HG02870 (cell line): ENCODE results near the gene LAPTM5.

Experiments
- ATAC-seq: cut with Tn5 transposase; IDR thresholded peaks from one replicate; pipeline ENCODE4 v1.9.1; 2021; ENCODE audit warnings: mild to moderate bottlenecking, moderate library complexity; ENCODE audit not compliant: unreplicated experiment

LAPTM5 gene

DNA sequence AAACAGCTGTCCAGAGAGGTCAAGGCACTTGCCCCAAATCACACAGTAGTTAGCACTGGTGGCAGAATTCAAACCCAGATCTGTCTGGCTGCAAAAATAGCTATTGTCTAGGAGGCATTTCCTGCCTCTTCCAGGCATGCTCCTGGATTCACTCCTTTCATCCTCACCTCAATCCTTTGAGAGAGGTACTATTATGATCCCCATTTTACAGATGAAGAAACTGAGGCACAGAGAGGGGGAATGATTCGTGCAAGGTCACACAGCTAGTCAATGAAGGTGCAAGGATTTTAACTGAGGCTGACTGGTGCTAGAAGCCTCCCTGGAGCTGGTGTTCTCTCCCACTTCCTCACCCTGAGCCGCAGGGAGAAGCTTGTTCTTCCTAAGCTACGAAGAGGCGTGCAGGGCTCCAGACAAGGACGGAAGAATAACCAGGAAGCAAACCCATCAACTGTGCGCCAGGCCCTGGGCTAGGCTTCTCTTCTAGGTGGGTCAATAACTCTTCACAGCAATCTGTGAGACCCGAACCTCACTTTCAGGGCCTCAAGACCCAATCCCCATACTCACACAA lies 631 bp upstream of the LAPTM5 start:
- ATAC-seq = no peak

DNA sequence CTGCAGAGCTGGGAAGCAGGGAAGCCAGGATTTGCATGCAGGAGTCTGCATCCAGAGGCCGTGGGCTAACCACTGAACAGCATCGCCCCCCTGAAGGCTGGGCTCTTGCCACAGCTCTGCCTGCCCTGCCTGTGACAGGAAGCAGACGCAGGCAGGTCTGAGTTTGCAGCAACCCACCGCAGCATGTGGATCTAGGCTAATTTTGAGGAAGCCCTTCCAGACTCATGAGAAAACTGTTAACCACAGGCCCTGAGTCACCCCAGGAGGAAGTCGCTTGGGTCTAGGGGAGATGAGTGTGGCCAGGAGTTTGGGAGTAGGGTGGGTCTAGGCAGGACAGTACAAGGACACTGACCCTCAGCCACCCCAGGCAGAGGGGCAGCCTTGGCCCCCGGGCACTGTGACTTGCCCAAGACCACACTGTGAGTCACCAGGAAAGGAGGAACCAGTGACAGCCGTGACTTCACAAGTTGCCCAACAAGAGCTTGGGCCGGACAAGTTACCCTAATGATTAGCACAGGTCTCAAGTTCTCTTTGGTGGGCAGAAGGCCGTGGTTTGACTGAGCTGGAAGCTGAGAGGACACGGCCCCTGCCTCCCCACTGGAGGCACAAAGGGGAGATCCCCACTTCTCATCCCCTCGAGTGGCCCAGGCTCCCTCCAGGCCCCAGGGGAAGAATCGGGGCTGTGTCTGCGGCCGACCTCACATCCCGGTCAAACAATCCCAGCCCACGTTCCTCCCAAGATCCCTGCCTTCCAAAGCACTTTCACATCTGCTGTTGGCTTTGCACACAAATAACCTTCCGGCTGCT lies 826 bp downstream of the LAPTM5 start:
- no peak for ATAC-seq

DNA sequence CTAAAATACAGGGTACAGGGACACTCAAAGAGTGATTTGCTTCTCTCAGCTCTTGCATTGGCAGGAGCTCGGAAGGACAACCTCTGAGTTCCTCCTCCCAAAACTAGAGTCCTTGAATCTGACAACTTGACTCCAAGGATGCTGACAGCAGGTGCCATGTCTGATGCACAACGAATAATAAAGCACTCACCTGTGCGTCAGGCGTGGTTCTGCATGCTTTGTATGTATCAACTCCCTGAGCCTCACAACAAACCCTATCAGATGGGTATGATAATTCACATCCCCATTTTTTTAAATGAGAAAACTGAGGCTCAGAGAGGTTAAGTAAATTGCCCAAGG lies 1.4 kb downstream of the LAPTM5 start:
- ATAC-seq = no peak

DNA sequence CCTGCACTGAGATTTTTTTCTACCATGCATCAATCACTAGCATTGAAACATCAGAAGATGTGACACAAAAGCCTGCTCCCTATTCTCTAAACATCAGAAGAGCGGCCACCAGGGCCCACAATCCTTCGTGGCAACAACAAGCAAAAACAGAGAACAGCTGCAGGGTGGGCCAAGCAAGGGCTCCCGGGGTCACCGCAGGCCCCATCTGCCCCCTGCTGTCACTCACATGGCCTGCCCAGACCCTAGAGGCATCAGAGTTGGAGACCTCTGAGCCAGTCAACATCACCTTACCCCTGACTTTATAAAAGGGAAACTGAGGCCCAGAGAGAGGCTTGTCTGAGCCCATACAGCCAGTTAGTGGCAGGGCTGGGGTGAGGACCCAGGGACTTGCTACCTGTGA lies 1.8 kb downstream of the LAPTM5 start:
- no peak for ATAC-seq

DNA sequence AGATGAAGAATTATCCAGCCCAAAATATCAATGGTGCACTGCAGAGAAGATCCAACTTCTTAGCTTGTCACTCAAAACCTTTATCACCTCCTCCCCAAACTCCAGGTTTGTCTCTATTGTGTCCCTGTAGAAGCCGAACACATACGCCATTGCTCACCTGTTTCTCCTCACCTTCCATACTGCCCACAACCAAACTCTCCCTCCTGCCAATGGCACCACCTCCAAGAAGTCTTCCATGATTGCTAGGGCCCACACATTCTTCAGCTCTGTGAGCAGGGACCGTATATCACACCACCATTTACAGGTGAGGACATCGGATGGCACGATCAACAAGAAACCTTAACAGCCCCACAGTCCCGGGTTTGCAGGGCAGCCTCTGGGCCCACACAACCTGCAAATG lies 2.2 kb downstream of the LAPTM5 start:
- no peak for ATAC-seq

DNA sequence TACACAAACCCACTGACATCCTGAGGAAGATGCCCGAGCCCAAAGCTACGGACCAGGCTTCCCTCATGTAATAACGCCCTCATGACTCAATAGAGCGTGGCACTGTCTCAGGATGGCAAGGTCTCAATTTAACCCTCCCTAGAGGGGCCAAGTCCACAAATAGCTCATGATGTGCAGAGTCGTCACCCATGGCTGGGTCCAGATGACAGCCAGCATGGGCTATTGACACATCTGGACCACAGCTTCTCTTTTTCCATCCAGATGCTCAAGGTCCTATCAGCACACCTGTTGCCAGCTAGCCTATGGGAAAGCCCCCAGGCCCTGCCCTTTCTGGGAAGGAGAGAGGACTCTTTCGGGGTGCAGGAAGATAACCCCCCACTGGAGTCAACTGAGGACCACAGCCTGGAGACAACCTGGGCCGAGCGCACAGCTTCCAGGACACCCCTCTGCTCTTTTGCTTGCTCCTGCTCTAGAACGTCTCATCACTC lies 2.8 kb downstream of the LAPTM5 start:
- peak; percentile 36 for ATAC-seq

DNA sequence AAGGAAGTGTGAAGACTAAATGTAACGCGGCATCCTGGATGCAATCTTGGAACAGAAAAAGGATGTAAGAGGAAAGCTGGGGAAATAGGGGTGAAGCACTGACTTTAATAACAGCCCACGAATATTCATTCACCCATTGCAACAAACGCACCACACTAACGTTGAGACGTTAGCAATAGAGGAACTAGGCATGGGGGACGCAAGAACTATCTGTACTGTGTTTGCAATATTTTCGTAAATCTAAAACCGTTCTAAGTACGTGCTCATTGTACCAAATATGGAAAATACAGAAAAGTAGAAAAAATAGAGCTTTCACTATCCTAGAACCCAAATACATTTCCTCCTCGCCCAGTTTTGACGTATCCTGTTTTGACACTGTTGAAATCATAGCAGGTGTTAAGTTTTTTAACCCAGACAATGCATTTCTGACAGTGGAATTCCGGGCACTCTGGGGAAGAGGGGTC lies 3.9 kb downstream of the LAPTM5 start:
- no peak for ATAC-seq

DNA sequence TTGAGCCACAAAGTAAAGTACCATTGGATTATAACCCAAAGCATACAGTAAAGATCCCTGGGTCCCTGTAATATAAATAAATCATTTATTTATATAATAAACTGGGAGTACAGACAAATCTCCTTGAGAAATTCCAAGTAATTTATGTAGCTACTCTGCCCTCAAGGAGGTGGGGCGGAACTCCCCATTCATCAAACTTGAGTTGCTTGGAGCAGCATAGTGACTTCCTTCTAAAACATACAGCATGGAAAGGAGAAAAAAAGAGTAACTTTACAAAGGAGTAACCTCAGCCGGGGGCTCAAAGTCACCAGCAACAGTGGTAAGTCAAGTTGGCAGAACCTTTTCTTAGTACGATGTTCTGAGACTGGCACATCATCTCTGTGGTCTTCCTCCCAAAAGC lies 4.5 kb downstream of the LAPTM5 start:
- ATAC-seq = no peak

DNA sequence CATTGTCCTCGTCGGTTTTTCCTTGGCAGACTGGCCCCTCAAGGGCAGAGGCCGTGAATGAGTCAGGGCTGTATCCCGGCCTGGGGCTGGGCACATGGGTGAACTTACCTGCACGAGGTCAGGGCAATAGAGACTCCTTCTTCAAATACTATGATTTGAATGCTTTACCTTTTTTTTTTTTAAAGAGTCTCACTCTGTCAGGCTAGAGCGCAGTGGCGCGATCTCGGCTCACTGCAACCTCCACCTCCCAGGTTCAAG lies 5.0 kb downstream of the LAPTM5 start:
- ATAC-seq = no peak

DNA sequence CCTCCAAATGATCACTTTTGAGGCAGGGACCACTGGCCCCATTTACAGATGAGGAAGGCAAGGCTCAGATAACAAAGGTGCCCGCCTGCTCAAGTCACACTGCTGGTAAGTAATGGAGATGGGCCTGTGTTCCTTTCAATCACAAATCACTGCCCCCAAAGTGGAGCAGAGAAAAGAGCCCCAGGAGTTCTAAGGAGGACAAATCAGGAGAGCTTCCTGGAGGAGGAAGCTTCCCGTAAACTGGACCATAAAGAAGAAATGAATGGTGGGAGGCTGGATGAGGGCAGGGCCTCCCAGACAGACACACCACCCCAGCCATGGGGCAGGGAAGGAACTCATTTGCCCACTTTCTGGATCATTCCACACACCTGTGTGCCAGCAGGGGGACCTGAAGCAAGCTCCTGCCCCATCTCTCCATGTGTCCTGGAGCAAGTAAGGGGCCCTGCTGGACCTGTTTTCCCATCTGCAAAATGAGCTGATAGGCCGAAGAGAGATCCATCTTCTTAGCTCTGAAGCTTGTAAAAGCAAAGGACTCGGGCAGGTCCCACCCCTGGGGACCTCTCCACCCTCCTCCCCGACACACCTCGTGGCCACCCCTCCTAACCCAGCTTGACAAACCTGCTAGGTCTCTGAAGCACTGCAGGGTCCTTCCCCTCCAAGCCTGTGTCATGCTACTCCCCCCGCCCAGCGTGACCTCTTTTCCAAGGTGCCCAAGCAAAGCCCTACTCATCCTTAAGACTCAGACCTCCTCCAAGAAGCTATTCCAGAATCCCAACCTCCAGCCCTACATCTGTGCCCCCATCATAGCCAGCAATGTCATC lies 5.5 kb downstream of the LAPTM5 start:
- no peak for ATAC-seq

DNA sequence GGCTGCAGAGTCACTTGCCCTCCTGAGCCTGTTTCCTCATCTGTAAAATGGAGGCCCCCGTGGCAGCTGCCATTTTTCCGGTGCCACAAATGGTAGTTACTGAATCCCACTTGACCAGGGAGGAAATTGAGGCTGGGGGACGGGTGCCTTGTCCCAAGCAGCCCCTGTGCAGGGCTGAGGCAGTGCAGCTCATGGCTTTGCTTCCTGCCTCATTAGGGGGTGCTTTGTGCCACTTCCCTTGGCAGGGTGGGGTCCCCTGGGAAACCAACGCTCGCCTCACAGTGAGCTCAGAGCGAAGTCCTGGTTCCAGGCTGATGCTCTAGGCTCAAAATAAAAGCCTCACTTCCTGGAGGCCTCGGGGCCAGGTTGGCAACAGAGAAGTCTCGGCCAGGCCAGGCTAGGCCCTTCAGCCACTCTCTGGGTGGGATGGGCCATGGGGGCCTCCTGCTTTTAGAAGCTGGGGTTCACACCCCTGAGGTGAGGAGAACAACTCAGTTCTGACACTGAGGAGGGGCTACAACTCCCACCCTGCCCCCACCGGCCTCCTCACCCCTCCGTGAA lies 6.8 kb downstream of the LAPTM5 start:
- ATAC-seq = no peak

DNA sequence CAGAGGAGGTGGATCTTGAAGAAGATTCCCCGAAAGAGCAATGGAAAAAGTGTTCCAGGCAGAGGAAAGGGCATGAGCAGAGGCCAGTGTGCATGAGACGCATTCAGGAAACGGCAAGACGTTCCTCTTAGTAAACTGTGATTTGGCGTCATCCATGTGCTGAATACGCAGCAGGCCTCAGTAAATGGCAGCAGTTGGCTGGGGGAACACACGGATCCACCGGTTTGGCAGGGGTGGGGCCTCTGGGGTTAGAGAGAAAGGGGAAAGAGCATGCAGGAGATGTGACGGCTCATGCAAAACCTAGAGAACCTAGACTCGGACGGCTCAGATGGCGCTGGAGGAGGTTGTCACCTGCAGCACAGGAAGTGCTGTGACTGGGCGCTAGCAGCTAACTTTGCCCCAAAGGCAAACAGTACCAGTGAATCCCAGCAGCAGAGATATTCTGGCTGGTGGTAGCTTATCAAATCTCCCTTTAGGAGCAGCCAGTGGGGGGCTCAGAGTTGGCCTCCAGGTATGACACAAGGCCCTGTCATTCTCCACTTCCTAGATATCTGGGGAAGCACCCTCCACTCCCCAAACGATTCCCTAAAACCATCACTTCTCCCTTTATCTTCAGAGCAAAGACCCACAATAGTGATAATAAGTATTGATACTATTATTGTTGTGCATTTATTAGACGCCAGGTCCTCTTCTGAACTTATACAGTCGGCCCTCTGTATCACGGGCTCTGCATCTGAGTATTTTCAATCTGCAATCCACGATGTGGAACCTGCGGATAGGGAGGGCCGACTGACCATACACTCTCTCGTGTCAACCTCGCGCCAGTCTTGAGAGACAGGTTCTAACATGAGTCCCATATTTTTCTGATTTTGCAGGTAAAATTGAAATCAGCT lies 7.6 kb downstream of the LAPTM5 start:
- no peak for ATAC-seq

DNA sequence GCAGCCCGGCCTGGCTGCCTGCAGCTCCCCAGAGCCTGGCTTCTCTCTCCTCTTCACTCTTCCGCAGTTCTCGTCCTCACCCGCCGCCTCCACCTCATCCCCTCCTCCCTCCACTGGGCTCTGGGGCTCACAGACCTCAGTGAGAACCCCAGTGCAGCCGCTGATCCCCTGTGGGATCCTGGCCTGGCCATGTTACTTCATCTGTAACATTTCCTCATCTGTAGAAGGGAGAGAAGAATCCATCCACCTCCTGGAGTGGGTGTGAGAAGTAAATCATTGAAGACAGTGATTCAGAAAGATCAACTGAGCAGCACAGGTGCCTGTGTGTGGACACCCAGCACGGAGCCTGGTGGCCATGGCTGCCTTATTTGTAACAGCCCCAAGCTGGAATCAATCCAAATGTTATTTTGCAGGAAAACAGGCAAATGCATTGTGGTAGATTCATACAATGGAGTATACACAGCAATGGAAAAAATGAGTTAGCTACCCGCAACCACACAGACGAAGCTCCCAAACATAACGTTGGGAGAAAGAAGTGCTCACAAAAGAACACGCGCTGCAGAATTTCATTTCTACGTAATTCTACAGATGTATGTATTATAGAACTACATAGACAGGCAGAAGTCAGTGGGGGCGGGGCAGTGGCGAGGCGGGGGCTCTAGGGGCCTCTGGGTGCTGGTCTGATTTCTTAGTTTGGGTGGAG lies 8.7 kb downstream of the LAPTM5 start:
- ATAC-seq = no peak

DNA sequence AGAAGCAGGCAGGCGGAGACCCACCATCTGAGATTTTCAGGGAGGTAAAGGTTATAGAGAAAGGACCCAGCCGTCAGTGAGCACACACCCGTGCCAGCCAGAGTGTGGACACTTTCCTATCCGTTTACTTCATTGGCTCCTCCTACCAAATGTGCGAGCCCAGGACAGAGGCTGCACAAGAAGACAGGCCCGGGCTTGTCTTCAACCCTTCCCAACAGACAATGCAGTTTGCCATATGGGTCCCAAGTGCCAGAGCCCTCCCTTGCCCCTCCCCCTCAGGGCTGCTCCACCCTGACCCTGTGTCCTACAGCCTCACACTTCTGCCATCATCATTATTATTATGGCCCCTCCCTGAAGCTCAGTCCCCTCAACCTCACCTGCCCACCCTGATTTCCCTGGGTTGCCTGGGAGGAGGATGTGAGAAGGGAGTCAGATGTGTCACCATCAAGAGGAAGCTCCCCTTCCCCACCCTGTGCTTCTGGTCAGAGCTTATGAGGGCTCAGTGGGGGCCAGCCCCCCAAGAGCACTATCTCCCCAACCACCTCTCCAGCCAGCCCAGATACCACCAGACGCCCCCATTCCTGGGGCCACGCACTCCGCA lies 9.4 kb downstream of the LAPTM5 start:
- ATAC-seq = no peak

DNA sequence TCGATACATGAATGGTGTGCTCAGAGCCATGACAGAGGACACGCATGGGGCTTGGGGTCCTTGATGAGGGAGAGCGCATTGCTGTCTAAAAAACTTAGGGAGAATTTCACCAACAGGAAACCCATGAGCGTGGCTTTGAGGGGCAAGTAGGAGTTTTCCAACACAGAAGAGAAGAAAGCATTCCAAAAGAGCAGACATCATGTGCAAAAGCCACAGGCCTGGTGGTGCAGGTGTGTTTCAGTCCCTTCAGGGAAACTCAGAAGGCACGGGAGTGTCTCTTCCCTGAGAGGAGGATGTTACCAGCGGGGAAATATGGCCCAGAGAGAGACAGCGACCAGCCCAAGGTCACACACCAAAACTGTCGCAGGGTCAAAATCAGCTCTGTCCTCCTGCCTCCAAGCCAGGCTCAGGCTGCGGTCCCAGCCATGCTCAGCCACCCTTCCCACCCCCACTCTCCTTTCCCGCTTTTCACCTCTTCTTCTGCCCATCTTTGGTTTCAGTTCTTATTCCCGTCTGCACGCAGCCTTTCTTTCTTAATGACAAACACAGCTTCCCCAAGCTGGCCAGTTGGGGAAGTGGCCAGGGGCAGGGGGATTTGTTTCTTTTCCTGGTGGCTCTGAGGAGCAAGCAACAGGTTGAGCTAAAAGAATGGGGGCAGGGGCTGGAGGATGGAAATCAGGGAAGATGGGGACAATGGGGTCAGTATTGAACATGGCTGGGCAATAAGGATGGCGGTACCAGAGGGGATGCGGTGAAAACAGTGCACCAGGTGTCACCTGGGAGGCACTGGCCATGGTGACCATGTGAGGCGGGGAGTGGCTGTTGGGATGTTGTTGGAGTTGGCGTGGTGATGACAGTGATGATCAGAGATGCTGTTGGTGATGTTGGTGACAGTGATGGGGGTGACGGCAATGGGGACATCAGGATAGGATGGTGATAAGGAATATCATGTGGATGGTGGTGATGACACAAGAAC lies 10.3 kb downstream of the LAPTM5 start:
- no peak for ATAC-seq

DNA sequence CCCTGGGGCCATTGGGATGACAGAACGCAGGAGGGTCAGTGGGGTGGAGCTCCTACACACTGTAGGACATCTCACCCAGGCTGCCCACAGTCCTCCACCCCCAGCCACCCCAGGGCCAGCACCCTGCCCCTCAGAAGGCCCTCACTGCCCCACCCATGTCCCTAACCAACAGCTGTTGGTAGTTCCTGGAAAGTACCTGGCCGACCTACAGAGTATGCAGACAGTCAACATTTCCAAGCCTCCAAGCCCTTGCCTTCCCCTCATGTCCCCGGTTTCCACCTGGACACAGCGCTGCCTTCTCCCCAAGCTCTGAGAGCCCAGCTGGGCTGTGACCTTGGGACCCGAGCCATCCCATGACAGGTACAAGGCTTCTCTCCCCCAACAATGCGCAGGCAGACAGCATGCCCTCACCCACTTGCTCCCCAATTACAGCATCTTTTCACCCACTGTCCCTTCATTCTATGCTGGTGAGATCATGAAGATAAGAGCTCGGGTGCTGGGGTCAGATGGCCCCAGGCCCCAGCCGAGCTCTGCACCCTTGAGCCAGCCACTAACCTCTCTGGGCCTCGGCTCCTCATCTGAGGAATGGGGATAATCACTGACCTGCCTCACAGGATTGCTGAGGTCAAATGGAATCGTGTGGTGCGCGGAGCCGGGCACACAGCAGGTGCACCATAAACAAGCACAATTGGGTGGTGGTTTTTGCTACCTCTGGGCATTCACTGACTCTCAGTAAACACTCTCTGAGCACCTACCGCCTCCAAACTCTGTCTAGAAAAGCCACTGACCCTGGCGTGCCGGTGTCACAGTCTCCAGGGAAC lies 11.2 kb downstream of the LAPTM5 start:
- ATAC-seq = no peak

DNA sequence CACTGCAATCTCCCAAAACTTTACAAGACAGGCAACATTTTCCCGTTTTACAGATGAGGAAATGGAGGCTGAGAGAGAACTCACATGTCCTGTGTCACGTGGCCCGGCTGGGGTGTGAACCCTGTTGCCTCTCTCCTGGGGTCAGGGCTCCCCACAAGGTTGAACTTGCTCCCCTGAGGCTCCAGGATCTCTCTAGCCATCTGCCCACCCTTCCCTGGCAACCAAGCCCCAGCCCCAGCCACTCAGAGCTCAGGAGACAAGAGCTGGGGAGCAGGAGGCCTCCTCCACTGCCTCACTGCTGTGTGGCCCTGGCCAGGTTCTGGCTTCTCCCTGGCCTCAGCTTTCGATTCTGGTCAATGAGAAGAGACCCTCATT lies 11.8 kb downstream of the LAPTM5 start:
- ATAC-seq = no peak
